Choroid plexus epithelial cell (primary cell): Measurements from ENCODE around the gene CYP24A1.

ENCODE experiments used
- DNase-seq: peaks from one replicate; pipeline ENCODE4 v3.0.0-alpha.2; 2010; ENCODE audit warnings: low read depth
- H3K4me3 ChIP-seq: 2 replicates; pipeline ENCODE4 v1.5.1; 2011; ENCODE audit warnings: low read depth, mild to moderate bottlenecking, control low read depth, low read length, moderate library complexity
- TF ChIP-seq, protein P1 (sequence below): conservative IDR thresholded peaks from 2 replicates; pipeline ENCODE4 v1.5.1; 2011; ENCODE audit warnings: low read depth, mild to moderate bottlenecking, control low read depth, inconsistent platforms, low read length, moderate library complexity

Gene CYP24A1

DNA sequence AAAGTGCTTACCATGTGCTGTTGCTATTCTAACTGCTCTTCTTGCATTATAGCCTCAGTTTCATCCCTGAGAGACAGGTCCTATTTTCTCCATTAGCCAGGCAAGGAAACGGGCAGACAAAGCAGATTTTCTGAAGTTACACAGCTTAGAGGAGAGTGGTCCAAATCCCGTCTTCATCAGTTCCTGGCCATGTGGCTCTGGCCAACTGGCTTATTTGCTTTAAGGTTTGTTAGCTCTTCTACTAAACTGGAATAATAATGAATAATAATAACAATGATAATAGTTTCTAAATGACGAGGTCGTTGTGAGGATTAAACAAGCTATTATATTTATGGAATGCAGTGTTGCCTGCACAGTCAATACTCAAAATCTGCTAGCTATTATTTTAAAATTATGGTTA is 67.6 kb downstream of the CYP24A1 start:
- TF ChIP-seq, protein P1, sequence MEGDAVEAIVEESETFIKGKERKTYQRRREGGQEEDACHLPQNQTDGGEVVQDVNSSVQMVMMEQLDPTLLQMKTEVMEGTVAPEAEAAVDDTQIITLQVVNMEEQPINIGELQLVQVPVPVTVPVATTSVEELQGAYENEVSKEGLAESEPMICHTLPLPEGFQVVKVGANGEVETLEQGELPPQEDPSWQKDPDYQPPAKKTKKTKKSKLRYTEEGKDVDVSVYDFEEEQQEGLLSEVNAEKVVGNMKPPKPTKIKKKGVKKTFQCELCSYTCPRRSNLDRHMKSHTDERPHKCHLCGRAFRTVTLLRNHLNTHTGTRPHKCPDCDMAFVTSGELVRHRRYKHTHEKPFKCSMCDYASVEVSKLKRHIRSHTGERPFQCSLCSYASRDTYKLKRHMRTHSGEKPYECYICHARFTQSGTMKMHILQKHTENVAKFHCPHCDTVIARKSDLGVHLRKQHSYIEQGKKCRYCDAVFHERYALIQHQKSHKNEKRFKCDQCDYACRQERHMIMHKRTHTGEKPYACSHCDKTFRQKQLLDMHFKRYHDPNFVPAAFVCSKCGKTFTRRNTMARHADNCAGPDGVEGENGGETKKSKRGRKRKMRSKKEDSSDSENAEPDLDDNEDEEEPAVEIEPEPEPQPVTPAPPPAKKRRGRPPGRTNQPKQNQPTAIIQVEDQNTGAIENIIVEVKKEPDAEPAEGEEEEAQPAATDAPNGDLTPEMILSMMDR, result no peak
- no peak for DNase-seq
- no peak overlapping the region for H3K4me3 ChIP-seq

DNA sequence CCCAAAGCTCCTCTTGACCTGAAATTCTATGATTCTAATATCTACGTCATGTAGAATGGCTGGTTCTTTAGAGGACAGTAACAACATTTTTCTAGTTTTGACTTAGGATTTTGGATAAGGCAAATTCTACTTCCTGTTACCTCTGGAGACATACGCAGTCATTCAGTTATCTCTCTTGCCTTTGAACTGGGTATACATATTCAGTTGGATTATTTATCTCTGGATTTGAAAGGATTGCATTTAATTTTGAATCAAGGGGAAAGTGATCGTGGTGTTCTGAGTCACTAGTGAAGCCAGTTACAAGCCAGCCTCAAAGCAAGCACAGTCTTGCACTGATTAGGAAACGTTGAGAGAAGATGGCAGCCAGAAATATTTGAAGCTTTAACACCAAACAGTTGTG is 68.1 kb downstream of the CYP24A1 start:
- TF ChIP-seq, protein P1, result no peak
- DNase-seq, result no peak
- H3K4me3 ChIP-seq, result no peak overlapping the region

DNA sequence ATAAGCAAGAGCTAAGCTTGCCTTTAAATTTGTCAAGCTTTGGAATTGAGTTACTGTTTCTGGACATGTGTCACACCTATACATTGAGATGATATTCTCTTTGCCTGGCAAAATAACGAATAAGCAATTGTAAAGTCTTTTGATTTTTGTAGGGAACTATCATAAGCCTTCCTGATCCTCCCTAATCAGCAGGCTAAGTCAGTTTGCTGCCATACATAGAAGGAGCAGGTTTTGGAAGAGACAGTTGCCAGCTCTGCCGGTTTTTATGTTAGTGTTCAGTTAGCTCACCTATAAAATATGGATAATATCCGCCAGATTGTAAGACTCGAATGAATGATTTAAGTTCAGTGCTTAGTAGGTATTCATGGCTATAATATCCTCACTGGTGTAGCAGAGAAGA is 69.0 kb downstream of the CYP24A1 start:
- no peak for DNase-seq
- TF ChIP-seq, protein P1, result no peak
- H3K4me3 ChIP-seq, result no peak overlapping the region

DNA sequence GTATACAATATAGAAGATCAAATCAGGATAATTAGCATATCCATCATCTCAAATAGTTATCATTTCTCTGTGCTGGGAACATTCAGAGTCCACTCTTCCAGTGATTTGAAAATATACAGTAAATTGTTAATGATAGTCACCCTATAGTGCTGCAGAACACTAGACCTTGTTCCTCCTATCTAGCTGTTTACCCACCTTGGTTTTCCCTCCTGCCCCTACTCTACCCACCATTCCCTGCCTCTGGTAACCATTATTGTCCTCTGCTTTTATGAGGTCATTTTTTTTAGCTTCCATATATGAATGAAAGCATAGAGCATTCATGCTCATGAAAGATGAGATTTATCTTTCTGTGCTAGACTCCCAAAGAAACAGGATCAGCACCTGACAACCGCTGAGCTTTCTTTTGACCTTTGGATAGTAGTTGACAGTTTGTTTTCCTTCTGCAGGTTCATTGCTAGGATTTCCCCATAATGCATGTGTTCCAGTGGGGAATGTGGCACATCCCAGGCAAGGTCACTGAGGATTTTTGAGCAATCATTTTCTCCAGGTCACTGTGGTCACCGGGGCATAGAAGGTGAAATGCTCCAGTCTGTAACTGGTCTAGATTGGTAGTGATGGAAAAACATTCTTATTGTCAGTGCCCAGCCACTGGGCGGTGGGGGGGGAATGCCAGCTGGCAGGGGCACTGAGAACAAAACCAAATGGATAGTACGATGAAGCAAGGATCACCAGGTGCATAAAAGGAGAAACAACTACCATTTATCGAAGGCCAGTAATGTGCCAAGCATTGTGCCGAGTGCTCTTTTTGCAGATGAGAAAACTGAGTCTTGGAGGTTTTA is 69.8 kb downstream of the CYP24A1 start:
- TF ChIP-seq, protein P1, result no peak
- no peak for DNase-seq
- no peak overlapping the region for H3K4me3 ChIP-seq
